ENCODE data around the gene GALNT9.

GALNT9 gene

DNA sequence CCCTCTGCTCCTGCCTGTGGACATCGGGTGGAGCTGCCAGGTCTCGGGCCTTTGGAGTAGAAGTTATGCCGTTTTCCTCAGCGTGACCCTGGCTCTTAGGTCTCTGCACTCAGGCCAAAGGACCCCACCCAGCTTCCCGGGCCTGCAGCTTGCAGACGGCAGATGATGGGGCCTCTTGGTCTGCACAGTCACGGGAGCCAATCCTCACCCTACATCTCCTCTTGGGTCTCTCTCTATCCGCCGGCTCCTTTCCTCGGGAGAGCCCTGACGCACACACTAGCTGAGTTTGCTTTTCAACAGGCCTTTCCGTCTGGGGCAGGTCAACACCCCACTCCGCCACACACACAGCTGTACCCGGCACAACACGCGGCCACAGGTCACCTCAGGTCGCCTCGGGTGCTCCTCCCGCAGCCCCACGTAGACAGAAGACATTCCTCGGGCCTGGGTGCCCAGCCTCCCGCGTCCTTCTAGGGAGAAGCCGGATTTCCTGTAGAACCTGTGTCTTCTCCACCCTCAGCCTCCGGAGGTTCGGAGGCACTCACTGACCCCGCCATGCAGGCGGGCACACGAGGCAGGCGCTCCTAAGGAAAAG is 9.9 kb downstream of the GALNT9 start:
- Histone ChIP-seq H3K27me3 (ENCODE audit: control insufficient read depth, insufficient read depth, low read length) (peaks cover 59% of the 10 kb centered on the region), H3K4me3 (ENCODE audit: low read length) (no peak overlapping the region), H3K9me3 (ENCODE audit: control insufficient read depth, low read depth, low read length) (no peaks in the 10 kb centered on the region), H3K36me3 (ENCODE audit: control insufficient read depth, low read depth, low read length) (no peaks in the 10 kb centered on the region), H3K9ac (ENCODE audit: low read length) (no peak overlapping the region), H3K4me1 (ENCODE audit: control insufficient read depth, low read depth, low read length) (no peaks in the 10 kb centered on the region), H3K27ac (ENCODE audit: low read length) (no peak overlapping the region)

- no peak overlapping the region for H3K4me3 ChIP-seq (ENCODE audit: low read length)
- H3K4me1 ChIP-seq (ENCODE audit: control insufficient read depth, low read depth, low read length): no peaks in the 10 kb centered on the region
- H3K9ac ChIP-seq (ENCODE audit: low read length): no peak overlapping the region
- no peaks in the 10 kb centered on the region for H3K36me3 ChIP-seq (ENCODE audit: control insufficient read depth, low read depth, low read length)
- H3K9me3 ChIP-seq (ENCODE audit: control insufficient read depth, low read depth, low read length): no peaks in the 10 kb centered on the region
- no peak overlapping the region for H3K27ac ChIP-seq (ENCODE audit: low read length)
- H3K27me3 ChIP-seq (ENCODE audit: control insufficient read depth, insufficient read depth, low read length): peaks cover 57% of the 10 kb centered on the region
These were observed 10.8 kb downstream of the GALNT9 start for GRCh38 chr12:132318618-132319033.

- H3K4me3 ChIP-seq (ENCODE audit: low read length): no peak overlapping the region
- H3K9me3 ChIP-seq (ENCODE audit: control insufficient read depth, low read depth, low read length): no peaks in the 10 kb centered on the region
- no peaks in the 10 kb centered on the region for H3K36me3 ChIP-seq (ENCODE audit: control insufficient read depth, low read depth, low read length)
- no peak overlapping the region for H3K9ac ChIP-seq (ENCODE audit: low read length)
- H3K27ac ChIP-seq (ENCODE audit: low read length): no peak overlapping the region
- no peaks in the 10 kb centered on the region for H3K4me1 ChIP-seq (ENCODE audit: control insufficient read depth, low read depth, low read length)
- peaks cover 52% of the 10 kb centered on the region for H3K27me3 ChIP-seq (ENCODE audit: control insufficient read depth, insufficient read depth, low read length)
These were observed 11.3 kb downstream of the GALNT9 start for GRCh38 chr12:132318135-132318534.

- no peak overlapping the region for H3K9ac ChIP-seq (ENCODE audit: low read length)
- H3K4me1 ChIP-seq (ENCODE audit: control insufficient read depth, low read depth, low read length): no peaks in the 10 kb centered on the region
- H3K27ac ChIP-seq (ENCODE audit: low read length): no peak overlapping the region
- no peaks in the 10 kb centered on the region for H3K36me3 ChIP-seq (ENCODE audit: control insufficient read depth, low read depth, low read length)
- H3K27me3 ChIP-seq (ENCODE audit: control insufficient read depth, insufficient read depth, low read length): peaks cover 52% of the 10 kb centered on the region
- H3K9me3 ChIP-seq (ENCODE audit: control insufficient read depth, low read depth, low read length): no peaks in the 10 kb centered on the region
- no peak overlapping the region for H3K4me3 ChIP-seq (ENCODE audit: low read length)
These were observed 12.0 kb downstream of the GALNT9 start for GRCh38 chr12:132317233-132317938.

DNA sequence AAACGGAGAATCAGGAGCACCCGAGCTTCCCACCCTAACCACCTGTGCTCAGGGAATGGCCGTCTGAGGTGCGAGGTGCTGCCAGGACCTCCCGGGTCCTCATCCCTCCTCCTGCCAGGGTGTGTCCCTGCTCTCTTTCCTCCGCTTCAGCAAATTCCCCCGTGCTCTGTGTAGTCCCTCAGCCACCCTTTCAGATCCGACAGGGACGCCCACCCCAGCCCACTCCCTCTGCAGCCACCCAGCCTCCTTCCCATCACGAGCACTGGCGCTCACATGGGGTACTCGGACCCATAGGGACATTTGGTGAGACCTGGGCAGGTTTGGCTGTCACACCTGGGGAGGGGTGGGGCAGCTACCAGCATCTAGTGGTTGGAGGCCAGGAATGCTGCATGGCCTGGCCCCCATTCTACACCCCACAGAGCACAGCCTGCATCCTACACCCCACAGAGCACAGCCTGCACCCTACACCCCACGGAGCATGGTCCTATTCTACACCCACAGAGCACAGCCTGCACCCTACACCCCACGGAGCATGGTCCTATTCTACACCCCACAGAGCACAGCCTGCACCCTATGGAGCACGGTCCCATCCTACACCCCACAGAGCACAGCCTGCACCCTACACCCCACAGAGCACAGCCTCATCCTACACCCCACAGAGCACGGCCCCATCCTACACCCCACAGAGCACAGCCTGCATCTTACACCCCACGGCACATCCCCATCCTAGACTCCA is 12.7 kb downstream of the GALNT9 start:
- H3K27ac ChIP-seq (ENCODE audit: low read length): no peak overlapping the region
- H3K4me3 ChIP-seq (ENCODE audit: low read length): no peak overlapping the region
- H3K9ac ChIP-seq (ENCODE audit: low read length): no peak overlapping the region
- H3K36me3 ChIP-seq (ENCODE audit: control insufficient read depth, low read depth, low read length): no peaks in the 10 kb centered on the region
- H3K9me3 ChIP-seq (ENCODE audit: control insufficient read depth, low read depth, low read length): no peaks in the 10 kb centered on the region
- no peaks in the 10 kb centered on the region for H3K4me1 ChIP-seq (ENCODE audit: control insufficient read depth, low read depth, low read length)
- H3K27me3 ChIP-seq (ENCODE audit: control insufficient read depth, insufficient read depth, low read length): peaks cover 53% of the 10 kb centered on the region

DNA sequence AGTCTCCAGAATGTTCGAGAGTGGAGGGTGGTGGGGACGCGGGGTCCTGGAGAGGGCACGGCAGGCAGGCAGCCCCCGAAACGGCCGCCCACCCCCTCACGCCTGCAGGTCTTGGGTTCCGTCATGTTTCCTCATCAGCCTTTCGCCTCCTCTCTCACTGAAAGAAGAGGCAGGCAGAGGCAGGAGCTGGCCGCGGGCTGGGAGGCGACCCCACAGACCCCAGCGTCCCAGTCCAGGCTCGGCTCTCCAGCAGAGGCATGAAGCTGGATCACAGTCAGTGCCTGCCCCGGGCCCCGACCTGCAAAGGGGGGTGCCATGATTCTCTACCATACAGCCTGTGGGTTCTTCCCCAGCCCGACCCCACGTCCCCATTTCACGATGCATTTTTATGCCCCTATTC is 13.4 kb downstream of the GALNT9 start:
- H3K36me3 ChIP-seq (ENCODE audit: control insufficient read depth, low read depth, low read length): no peaks in the 10 kb centered on the region
- H3K9me3 ChIP-seq (ENCODE audit: control insufficient read depth, low read depth, low read length): no peaks in the 10 kb centered on the region
- peaks cover 55% of the 10 kb centered on the region for H3K27me3 ChIP-seq (ENCODE audit: control insufficient read depth, insufficient read depth, low read length)
- no peak overlapping the region for H3K4me3 ChIP-seq (ENCODE audit: low read length)
- H3K9ac ChIP-seq (ENCODE audit: low read length): no peak overlapping the region
- H3K4me1 ChIP-seq (ENCODE audit: control insufficient read depth, low read depth, low read length): no peaks in the 10 kb centered on the region
- H3K27ac ChIP-seq (ENCODE audit: low read length): no peak overlapping the region

GRCh38 chr12:132315507-132315906 is 13.9 kb downstream of the GALNT9 start:
- H3K4me1 ChIP-seq (ENCODE audit: control insufficient read depth, low read depth, low read length): no peaks in the 10 kb centered on the region
- H3K27ac ChIP-seq (ENCODE audit: low read length): no peak overlapping the region
- H3K4me3 ChIP-seq (ENCODE audit: low read length): no peak overlapping the region
- no peaks in the 10 kb centered on the region for H3K9me3 ChIP-seq (ENCODE audit: control insufficient read depth, low read depth, low read length)
- peaks cover 55% of the 10 kb centered on the region for H3K27me3 ChIP-seq (ENCODE audit: control insufficient read depth, insufficient read depth, low read length)
- H3K9ac ChIP-seq (ENCODE audit: low read length): no peak overlapping the region
- no peaks in the 10 kb centered on the region for H3K36me3 ChIP-seq (ENCODE audit: control insufficient read depth, low read depth, low read length)

- Histone ChIP-seq H3K9me3 (ENCODE audit: control insufficient read depth, low read depth, low read length) (no peaks in the 10 kb centered on the region), H3K27ac (ENCODE audit: low read length) (no peak overlapping the region), H3K9ac (ENCODE audit: low read length) (no peak overlapping the region), H3K27me3 (ENCODE audit: control insufficient read depth, insufficient read depth, low read length) (peaks cover 48% of the 10 kb centered on the region), H3K4me1 (ENCODE audit: control insufficient read depth, low read depth, low read length) (no peaks in the 10 kb centered on the region), H3K36me3 (ENCODE audit: control insufficient read depth, low read depth, low read length) (no peaks in the 10 kb centered on the region), H3K4me3 (ENCODE audit: low read length) (no peak overlapping the region)
These were observed 14.7 kb downstream of the GALNT9 start for GRCh38 chr12:132314516-132315233.

GRCh38 chr12:132314035-132314434 is 15.4 kb downstream of the GALNT9 start:
- H3K27me3 ChIP-seq (ENCODE audit: control insufficient read depth, insufficient read depth, low read length): peaks cover 42% of the 10 kb centered on the region
- H3K9ac ChIP-seq (ENCODE audit: low read length): no peak overlapping the region
- H3K4me1 ChIP-seq (ENCODE audit: control insufficient read depth, low read depth, low read length): no peaks in the 10 kb centered on the region
- H3K9me3 ChIP-seq (ENCODE audit: control insufficient read depth, low read depth, low read length): no peaks in the 10 kb centered on the region
- no peak overlapping the region for H3K4me3 ChIP-seq (ENCODE audit: low read length)
- no peak overlapping the region for H3K27ac ChIP-seq (ENCODE audit: low read length)
- H3K36me3 ChIP-seq (ENCODE audit: control insufficient read depth, low read depth, low read length): no peaks in the 10 kb centered on the region

DNA sequence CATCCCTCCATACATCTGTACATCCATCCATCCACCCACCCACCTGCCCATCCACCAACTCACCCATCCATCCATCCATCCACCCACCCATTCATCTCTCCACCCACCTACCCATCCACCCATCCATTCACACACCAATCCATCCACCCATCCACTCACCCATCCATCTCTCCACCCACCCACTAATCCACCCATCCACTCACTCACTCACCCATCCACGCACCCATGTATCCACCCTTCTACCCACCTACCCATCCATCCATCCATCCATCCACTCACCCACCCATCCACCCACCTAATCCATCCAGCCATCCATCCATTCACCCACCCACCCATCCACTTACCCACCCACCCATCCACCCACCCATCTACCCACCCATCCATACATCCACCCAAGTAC is 16.2 kb downstream of the GALNT9 start:
- Histone ChIP-seq H3K9ac (ENCODE audit: low read length) (no peak overlapping the region), H3K27me3 (ENCODE audit: control insufficient read depth, insufficient read depth, low read length) (peaks cover 37% of the 10 kb centered on the region), H3K27ac (ENCODE audit: low read length) (no peak overlapping the region), H3K4me3 (ENCODE audit: low read length) (no peak overlapping the region), H3K36me3 (ENCODE audit: control insufficient read depth, low read depth, low read length) (no peaks in the 10 kb centered on the region), H3K4me1 (ENCODE audit: control insufficient read depth, low read depth, low read length) (no peaks in the 10 kb centered on the region), H3K9me3 (ENCODE audit: control insufficient read depth, low read depth, low read length) (no peaks in the 10 kb centered on the region)

DNA sequence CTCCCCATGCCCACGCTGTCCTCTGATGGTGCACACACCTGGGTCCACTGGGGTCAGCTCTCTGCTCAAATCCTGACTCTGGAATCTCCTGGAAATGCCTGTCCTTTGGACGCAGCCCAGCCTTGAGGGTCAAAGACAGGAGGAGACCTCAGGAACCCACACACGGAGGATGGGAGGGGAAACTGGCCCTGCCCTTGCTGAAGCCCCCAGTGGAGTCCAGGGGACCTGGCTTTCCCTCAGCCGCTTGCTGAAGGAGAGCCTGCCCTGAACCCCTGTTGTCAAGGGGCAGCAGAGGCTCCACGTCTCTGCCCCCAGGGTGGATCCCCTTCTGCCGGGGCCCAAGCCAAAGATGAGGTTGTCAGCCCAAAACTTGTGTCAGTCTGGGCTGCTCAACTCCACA is 16.9 kb downstream of the GALNT9 start:
- Histone ChIP-seq H3K4me3 (ENCODE audit: low read length) (no peak overlapping the region), H3K4me1 (ENCODE audit: control insufficient read depth, low read depth, low read length) (no peaks in the 10 kb centered on the region), H3K27me3 (ENCODE audit: control insufficient read depth, insufficient read depth, low read length) (peaks cover 32% of the 10 kb centered on the region), H3K27ac (ENCODE audit: low read length) (no peak overlapping the region), H3K9ac (ENCODE audit: low read length) (no peak overlapping the region), H3K36me3 (ENCODE audit: control insufficient read depth, low read depth, low read length) (no peaks in the 10 kb centered on the region), H3K9me3 (ENCODE audit: control insufficient read depth, low read depth, low read length) (no peaks in the 10 kb centered on the region)

Measured in iPS-18a (cell line).